Left lung (tissue), 10 donors: ENCODE results near the gene FAM149A. TPM values are rescaled to one million over a fixed set of nuclear protein-coding genes. Genes with fewer than 3 reads are reported as not detected.

Experiments
- ATAC-seq: fragments of 200-7000 bp; cut with Tn5 transposase; one replicate; pipeline ENCODE4 v1.9.1; 2020; ENCODE audit warnings: moderate library complexity
- DNase-seq, 4 donors: peaks; one replicate each; pipeline ENCODE4 v3.0.0-alpha.2; 2013 to 2020
- H3K27ac ChIP-seq, 2 donors: fragments of 200-600 bp; sonication (generic) in 1 of 2; one replicate each; pipeline versions ENCODE4 v1.5.0 to v1.8.0; 2020 to 2021
- H3K27me3 ChIP-seq, 2 donors: fragments of 200-600 bp; sonication (generic) in 1 of 2; one replicate each; pipeline versions ENCODE4 v1.5.0 to v1.8.0; 2020 to 2021
- H3K36me3 ChIP-seq, 2 donors: fragments of 200-600 bp; sonication (generic) in 1 of 2; one replicate each; pipeline versions ENCODE4 v1.5.0 to v1.8.0; 2020 to 2021
- H3K4me1 ChIP-seq, 2 donors: fragments of 200-600 bp; one replicate each; pipeline ENCODE4 v1.8.0; 2021
- H3K4me3 ChIP-seq, 2 donors: fragments of 200-600 bp; sonication (generic) in 1 of 2; one replicate each; pipeline versions ENCODE4 v1.5.0 to v1.8.0; 2020 to 2021; ENCODE audit warnings: mild to moderate bottlenecking in 1 of 2
- H3K9me3 ChIP-seq, 2 donors: fragments of 200-600 bp; sonication (generic) in 1 of 2; one replicate each; pipeline versions ENCODE4 v1.5.0 to v1.8.0; 2020 to 2021
- CTCF ChIP-seq, 2 donors: fragments of 200-600 bp; sonication (generic) in 1 of 2; IDR thresholded peaks; one replicate each; pipeline versions ENCODE4 v1.5.0 to v1.8.0; 2021; ENCODE audit warnings: antibody characterized with exemption in 2 of 2
- intact Hi-C, 2 donors: fragments of 100-400 bp; cut with DNase I; formaldehyde crosslinking; loops; one replicate each; pipeline versions ENCODE4 v1.11.2 to v1.14.2; 2022
- polyA plus RNA-seq, 6 donors: library from polyadenylated mRNA; unstranded; fragments of 120-200 nt; gene quantifications; one replicate each; pipeline ENCODE4 v1.2.1, GENCODE V29; 2013; ENCODE audit not compliant: insufficient read length in 6 of 6
- total RNA-seq, 2 donors: library from RNA; stranded (reverse); fragmentation: NEBNext Ultra II Directional; extraction: Animal tissue kit (Norgen Biotek cat#: 25700); gene quantifications; one replicate each; pipeline ENCODE4 v1.2.1, GENCODE V29; 2021
- donor health status: DM: no; HTN: yes; CAD: no.
- donor health status: DM: no; HTN: no; CAD: no.

The FAM149A gene
- total and polyA plus RNA-seq, 8 donors = 10.1 to 30.1 (median 21.2) TPM

DNA sequence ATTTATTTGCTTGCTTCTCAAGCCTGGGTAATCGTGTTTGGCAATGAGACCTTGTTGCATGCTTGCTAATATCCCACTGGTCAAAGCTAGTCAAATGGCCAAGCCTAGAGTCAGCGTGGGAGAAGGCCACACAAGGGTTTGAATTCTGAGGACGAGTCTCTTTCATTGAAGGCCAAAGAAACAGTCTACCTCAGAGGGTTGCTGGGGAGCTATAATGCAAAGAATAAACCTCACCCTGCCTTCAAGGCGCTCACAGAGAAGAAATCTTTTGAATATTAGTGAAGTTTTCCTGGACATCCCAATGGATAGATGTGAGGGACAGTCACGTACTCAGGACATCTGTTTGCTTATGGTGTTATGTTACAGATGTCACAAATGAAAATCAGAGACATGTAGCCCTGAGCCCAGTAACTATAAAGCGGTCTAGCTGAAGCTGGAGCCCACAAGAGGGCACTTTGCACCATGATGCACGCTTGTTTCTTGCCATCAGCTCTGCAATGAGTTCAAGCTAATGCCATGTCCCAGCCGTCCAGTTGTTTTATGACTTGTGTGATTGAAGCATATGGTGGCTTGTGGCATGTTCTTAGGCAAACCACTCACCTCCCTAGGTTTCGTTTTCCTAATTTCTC lies 36.6 kb upstream of the FAM149A start:
- intact Hi-C loops = no loop called here
- Histone ChIP-seq H3K36me3 (no peaks in the 10 kb centered on the region), H3K4me3 (peak overlapping the region; percentile 34 to 51), H3K27me3 (no peaks in the 10 kb centered on the region), H3K4me1 (peaks cover 0 to 14% of the 10 kb centered on the region in 2 donors), H3K9me3 (no peaks in the 10 kb centered on the region), H3K27ac (peak overlapping the region in 1 of 2 donors; percentile 71)
- DNase-seq (peak in 3 of 4 donors; percentile 55 to 82 (median 75)), ATAC-seq (peak; percentile 96)
- TF ChIP-seq CTCF (IDR thresholded peaks at IDR 0.05) = peak; percentile 33 to 39

GRCh38 chr4:186068581-186069348 lies 35.7 kb upstream of the FAM149A start, which contains the start of gene TLR3:
TSS of gene TLR3 (plus strand) at chr4:186069156. CDS start at chr4:186076620, 7,464 bp downstream.
- intact Hi-C loops = no loop called here
- no peak for TF ChIP-seq CTCF (IDR thresholded peaks at IDR 0.05)
- Histone ChIP-seq H3K27ac (peak within 1 kb of the TSS; percentile 67 to 71), H3K27me3 (no peaks in the 10 kb centered on the region), H3K9me3 (no peaks in the 10 kb centered on the region), H3K4me1 (peaks cover 0 to 14% of the 10 kb centered on the region in 2 donors), H3K36me3 (no peaks in the 10 kb centered on the region), H3K4me3 (peak within 1 kb of the TSS; percentile 34 to 51)
- peak; percentile 65 for ATAC-seq
- peak in 2 of 4 donors; percentile 51 to 53 for DNase-seq

DNA sequence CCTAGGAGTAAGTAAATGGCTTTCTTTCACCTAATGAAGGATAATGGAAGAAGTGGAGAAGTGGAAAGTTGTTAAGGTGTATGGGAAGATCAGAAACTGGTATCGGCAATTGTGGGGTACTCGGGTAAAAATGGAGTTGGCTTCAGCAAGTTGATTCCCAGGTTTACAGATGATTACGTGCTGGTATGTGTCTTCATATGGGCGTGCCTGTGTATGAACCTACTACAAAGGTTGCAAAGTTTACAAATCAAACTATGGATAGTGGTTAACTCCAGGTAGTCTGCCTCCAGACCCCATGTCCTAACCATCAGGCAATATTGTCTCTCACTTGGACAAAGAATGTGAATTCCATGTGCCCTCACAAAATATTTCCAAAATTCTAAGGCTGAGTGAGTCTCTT lies 34.8 kb upstream of the FAM149A start:
- Histone ChIP-seq H3K4me3 (peak overlapping the region; percentile 34 to 51), H3K36me3 (no peaks in the 10 kb centered on the region), H3K27me3 (no peaks in the 10 kb centered on the region), H3K27ac (peak overlapping the region in 1 of 2 donors; percentile 67), H3K4me1 (peaks cover 0 to 23% of the 10 kb centered on the region in 2 donors), H3K9me3 (no peaks in the 10 kb centered on the region)
- intact Hi-C loops = no loop called here
- no peak for TF ChIP-seq CTCF (IDR thresholded peaks at IDR 0.05)
- no peak for ATAC-seq
- no peak for DNase-seq

- no peak for TF ChIP-seq CTCF (IDR thresholded peaks at IDR 0.05)
- Histone ChIP-seq H3K27me3 (no peaks in the 10 kb centered on the region), H3K27ac (no peak overlapping the region), H3K9me3 (no peaks in the 10 kb centered on the region), H3K36me3 (no peaks in the 10 kb centered on the region), H3K4me3 (no peak overlapping the region), H3K4me1 (peaks cover 0 to 23% of the 10 kb centered on the region in 2 donors)
- intact Hi-C loops = no loop called here
- ATAC-seq (no peak), DNase-seq (no peak)
Measured at GRCh38 chr4:186072516-186072915, 32.0 kb upstream of the FAM149A start.

- Histone ChIP-seq H3K9me3 (no peaks in the 10 kb centered on the region), H3K36me3 (no peaks in the 10 kb centered on the region), H3K4me1 (peaks cover 0 to 15% of the 10 kb centered on the region in 2 donors), H3K27ac (peak overlapping the region in 1 of 2 donors; percentile 66), H3K4me3 (no peak overlapping the region), H3K27me3 (no peaks in the 10 kb centered on the region)
- TF ChIP-seq CTCF (IDR thresholded peaks at IDR 0.05) = no peak
- intact Hi-C loops = no loop called here
- peak in 2 of 4 donors; percentile 39 to 81 for DNase-seq
- peak; percentile 96 for ATAC-seq
Measured at GRCh38 chr4:186074189-186074588, 30.3 kb upstream of the FAM149A start.
